Raji (cell line): ENCODE measurements around the gene APOH.

Source experiments
- POLR2A ChIP-seq: IDR thresholded peaks from 2 replicates; pipeline ENCODE4 v1.6.1; 2011; ENCODE audit warnings: low read depth, low read length, control low read depth; ENCODE audit not compliant: insufficient read depth

APOH gene, protein sequence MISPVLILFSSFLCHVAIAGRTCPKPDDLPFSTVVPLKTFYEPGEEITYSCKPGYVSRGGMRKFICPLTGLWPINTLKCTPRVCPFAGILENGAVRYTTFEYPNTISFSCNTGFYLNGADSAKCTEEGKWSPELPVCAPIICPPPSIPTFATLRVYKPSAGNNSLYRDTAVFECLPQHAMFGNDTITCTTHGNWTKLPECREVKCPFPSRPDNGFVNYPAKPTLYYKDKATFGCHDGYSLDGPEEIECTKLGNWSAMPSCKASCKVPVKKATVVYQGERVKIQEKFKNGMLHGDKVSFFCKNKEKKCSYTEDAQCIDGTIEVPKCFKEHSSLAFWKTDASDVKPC

DNA sequence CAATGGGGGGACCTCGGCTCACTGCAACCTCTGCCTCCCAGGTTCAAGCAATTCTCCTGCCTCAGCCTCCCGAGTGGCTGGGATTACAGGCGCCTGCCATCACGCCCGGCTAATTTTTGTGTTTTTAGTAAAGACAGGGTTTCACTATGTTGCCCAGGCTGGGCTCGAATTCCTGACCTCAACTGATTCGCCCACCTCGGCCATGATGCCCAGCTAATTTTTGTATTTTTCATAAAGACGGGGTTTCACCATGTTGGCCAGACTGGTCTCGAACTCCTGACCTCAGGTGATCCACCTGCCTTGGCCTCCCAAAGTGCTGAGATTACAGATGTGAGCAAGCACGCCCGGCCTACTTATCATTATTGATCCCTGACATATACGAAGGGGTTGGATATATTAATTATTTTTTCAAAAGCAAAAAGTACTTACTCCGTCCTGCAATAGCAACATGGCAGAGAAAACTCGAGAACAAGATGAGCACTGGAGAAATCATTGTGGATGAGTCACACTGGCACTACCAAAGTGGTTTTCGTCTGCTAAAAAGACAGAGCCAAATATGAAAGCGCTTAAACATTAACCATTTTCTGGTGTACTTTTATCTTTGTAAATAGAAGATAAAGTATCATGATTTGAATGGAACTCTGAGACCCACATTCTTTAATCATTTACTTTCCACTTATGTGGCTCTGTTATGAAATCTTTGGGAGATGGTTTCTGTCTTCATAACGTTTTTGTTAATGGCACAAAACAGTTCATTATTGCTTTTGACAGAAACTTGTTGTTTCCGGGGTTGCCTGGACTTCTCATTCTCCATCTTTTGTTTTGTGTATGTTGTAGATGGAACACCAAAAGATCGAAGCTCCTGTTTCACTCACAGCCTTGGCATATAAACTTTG lies at the start of gene APOH:
Gene APOH, minus strand, starts transcription at position 529 of the 896 bp plus-strand sequence. Its CDS starts 36 bp downstream, at position 493.
- no peak for TF ChIP-seq POLR2A

DNA sequence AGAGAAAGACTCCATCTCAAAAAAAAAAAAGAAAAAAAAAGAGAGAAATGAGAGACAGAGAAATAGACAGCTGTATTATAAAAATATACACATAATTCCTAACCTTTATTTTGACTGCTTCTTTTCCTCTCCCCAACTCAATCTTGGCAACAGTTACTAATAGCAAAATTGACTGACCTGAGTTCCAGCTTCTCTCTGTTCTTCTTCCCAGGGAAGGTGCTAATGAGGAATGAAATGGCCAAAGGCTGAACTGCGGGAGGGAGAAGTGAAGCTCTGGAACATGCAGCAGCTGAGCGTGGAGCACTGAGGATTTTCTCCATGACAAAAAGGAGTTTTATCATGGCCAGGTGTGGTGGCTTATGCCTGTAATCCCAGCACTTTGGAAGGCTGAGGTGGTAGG lies 48.0 kb upstream of the APOH start:
- TF ChIP-seq POLR2A, result no peak

DNA sequence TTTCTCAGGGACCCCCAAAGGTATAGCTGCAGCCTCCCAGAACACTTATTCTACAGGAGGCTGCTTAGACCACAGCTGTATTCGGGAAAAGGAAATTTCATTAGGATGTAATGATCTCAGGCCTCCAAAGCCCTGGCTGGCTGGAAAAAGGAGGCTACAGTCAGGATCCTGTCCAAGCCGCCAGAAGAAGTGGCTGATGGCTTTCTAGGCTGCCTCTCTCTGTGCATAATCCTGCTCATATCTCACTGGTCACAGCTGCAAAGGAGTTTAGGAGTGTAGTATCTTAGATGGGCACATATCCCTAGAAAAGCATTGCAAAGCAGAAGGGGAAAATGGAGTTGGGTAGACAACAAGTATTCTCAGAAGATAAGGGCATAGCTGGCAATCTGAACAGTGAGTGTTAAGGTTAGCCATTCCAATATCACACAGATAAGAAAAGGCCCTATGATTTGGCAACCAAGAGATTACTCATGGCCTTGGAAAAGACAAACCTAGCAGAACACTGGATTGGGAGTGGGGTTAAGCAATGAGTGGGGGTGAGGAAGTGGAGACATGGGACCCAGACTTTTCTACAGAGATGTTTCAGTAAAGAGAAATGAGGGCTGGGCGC lies 47.2 kb upstream of the APOH start:
- no peak for TF ChIP-seq POLR2A

DNA sequence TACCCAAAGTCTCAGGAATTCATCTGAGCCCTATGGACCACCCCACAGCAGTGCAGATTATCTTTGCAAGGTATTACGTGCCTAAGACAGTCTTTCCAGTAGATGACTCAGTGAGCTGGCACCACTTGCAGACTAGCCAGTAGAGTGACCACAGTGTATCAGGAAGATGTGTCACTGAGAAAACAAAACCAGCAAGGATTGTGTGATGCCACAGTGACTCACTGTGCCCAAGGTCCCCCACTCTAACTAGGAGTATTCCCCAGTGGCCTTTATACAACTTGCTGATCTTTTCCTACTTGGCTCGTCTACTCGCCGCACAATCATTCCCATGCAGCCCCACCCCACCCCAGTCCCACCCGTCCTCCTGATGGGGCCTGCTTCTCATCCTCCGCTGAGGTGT lies 46.4 kb upstream of the APOH start:
- no peak for TF ChIP-seq POLR2A

DNA sequence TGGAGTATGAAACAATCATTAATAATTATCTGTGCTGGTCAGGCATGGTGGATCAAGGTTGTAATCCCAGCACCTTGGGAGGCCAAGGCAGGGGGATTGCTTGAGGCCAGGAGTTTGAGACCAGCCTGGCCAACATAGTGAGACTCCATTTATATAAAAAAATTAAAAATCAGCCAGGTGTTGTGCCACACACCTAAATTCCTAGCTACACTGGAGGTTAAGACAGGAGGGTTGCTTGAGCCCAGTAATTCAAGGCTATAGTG lies 44.3 kb upstream of the APOH start:
- no peak for TF ChIP-seq POLR2A

DNA sequence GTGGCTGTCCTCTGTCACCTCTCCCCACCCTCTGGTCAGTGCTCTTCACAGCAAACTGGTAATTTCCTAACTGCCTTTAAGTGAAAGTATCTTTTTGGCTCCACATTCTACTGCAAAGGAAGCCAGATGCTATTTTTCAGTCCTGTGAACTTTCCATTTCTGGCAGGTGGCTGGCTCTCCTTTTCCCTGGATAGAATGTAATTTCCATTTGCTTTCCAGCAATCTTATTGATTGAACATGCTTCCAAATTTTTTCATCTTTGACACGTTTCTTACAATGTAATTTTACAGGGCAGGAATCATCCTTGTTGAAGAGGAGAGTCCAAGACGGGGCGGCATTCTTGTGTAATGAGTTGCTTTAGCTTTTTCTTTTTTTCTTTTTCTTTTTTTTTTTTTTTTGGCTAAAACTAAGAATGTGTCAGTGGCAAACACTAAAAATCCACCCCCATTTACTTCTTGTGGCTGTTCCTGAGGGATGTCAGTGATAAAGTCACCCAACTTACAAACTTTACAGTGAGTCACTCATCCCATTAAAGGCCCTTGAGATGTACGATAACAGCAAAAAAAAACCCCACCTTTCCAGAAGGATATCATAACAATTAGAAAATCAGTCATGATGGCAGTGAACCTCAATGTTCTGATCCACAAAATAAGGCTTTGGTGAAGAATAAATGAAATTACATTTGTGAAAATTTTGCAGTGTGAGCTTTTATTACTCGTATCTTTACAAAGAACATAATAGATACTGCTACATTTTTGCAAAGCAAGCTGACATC lies 43.8 kb upstream of the APOH start:
- no peak for TF ChIP-seq POLR2A

DNA sequence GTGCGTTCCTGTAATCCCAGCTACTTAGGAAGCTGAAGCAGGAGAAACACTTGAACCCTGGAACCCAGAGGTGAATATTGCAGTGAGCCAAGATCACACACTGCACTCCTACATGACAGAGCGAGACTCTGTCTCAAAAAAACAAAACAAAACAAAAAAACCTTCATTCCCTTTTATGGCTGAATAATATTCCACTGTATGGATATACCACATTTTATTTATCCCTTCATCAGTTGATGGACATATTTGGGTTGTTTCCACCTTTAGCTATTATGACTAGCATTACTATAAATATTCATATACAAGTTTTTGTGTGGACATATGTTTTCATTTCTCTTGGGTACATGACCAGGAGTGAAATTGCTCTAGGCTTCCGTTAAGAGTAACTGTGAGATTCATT lies 42.3 kb upstream of the APOH start:
- TF ChIP-seq POLR2A, result no peak

DNA sequence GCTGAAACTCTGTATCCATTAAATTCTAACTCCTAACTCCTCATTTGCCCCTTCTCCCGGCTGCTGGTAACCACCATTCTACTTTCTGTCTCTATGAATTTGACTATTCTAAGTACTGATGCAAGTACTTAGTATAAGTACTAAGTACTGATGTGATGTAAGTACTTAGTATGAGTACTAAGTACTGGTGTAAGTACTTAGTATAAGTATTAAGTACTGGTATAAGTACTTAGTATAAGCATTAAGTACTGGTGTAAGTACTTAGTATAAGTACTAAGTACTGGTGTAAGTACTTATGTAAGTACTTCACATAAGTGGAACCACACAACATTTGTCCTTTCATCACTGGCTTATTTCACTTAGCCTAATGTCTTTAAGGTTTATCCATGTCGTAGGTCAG lies 40.9 kb upstream of the APOH start:
- TF ChIP-seq POLR2A, result no peak

DNA sequence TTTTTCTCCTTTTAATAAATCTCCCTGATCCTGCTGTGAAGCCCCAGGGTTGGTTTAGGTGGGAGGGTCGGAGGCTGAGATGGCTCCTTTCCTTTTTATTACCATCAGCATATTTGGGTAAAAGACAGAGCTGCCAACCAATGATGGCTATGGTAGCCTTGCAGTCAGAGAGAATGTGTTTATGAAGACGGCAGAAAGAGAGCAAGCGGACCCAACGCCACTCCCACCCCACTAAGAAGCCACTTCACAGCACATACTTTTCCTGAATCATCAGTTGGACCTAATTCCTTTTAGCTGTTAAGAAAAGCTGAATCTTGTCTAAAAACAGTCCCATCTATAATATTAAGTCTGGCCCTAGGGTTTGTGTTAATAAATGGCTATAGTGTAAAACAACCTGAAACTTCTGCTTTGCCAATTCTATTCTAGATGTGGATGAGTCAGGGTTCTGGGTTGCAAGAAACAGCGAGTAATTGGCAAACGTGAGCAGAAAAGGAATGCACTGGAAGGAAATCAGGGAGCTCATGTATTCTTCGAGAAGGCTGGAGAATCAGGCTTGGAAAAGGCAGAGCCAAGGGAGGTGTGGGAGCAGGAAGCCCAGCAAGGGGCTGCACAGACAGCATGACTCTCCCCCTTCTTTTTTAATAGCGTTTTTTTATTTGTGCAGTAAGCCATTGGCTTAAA lies 39.2 kb upstream of the APOH start:
- no peak for TF ChIP-seq POLR2A

DNA sequence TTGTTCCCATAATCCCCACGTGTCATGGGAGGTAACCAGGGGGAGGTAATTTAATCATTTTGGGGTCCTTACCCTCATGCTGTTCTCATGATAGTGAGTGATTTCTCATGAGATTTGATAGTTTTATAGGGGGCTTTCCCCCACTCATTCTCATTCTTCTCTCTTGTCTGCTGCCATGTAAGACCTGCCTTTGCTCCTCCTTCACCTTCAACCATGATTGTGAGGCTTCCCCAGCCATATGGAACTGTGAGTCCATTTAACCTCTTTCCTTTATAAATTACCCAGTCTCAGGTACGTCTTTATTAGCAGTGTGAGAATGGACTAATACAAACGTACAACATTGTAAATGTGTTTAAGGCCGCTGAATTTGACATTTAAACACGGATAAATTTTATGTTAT lies 35.5 kb upstream of the APOH start:
- no peak for TF ChIP-seq POLR2A

DNA sequence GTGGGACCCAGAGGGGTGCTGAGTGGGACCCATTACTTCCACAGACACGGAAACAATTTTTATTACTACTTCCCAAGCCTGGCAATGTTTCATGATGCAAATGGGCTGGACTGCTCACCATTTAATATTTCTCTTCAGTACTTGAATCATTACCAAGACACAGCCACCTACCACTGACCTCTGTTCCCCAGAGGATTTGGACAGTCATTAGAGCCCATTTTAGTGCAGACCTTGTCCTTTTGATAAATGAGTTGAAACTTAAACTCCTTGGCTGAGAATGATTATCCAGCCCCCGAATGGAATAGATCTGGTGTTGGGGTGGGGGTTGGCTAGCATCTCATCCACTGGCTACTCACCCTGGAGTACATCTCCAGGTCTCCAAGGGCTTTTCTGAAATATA lies 33.6 kb upstream of the APOH start:
- no peak for TF ChIP-seq POLR2A

DNA sequence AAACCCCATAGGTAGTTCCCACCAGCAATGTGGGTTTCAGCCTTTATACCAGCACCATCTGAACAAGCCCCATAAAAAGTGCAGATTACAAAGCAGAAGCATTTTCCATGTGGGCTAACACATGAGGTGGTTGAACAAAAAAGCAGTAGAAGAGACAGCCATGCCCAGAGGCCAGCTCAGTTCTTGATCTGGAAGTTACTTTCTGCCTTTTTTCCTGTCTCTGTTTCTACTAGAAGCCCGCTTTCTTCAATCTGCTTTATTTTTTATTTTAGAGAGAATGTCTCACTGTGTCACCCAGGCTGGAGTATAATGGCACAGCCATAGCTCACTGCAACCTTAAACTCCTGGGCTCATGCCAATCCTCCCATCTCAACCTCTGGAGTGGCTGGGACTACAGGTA lies 31.5 kb upstream of the APOH start:
- no peak for TF ChIP-seq POLR2A

DNA sequence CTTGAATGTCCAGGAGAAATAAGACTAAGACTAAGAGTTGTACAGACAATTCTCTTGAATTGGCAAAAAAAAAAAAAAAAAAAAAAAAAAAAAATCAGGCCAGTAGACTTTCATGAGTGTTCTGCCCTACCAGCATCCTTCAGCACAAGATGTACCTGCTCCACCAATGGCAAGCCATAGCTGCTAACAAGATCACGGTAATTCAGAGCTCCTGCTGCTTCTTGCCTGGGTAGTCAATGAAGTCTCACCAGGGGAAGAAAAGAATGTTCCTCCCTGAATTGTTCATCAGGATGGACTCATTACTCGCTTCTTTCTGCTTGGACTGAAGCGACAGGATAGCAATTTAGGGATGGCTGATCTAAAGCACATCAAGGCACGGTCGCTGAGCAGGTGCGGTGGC lies 31.1 kb upstream of the APOH start:
- no peak for TF ChIP-seq POLR2A

DNA sequence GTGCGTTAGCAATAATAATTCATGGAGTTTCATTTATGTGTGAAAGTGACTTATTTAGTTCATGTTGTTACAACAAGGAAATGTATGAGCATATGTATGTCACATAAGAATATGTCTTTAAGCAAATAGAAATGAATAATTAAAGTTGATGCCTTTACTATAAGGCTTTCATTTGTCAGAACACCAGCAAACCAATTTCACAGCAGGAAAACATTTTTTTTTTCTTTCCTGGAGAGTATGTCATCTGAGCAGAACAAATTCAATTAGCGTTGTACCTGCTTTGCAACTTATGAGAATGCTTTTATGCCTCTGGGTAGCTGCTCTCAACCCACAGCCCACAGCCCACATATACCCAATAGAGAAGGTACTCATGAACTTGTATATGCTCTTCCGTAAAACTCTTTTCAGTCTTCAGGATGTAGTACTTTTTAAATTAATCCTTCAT lies 26.3 kb upstream of the APOH start:
- TF ChIP-seq POLR2A, result no peak

DNA sequence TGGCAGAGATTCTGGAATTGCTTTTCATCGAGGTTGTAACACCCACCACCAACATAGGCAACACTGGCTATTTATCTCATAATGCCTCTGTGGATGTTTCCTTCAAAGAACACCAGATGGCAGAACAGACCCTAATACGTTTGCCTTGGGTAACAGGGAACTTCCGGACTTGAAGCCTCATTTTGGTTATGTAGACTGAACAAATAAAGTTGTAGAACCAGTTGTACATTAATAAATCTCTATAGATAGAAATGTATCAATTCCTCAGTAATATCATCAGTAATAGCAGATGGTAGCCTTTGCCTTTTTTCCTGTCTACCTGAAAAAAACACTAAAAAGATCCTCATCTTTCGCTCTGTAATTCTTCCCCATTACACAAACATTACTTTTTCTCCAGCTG lies 25.9 kb upstream of the APOH start:
- no peak for TF ChIP-seq POLR2A

DNA sequence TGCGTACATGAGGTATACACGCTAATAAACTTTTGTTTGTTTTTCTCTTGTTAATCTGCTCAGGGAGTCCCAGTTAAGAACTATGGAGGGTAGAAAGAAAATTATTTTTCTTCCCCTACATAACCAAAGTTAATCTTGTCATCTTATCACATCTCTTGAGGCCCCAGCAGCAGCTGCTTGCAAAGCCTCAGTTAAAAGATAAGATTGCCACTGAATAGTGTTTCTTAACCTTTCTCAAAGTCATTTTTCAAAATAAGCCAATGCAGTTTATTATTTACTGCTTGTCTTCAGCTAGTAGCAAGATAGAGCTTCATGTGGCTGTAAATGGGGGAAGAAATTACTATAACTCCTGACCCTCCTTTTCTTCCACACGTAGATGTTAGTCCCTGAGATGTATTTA lies 21.5 kb upstream of the APOH start:
- TF ChIP-seq POLR2A, result no peak
